ENCODE data around the gene CHIT1.

Gene CHIT1

DNA sequence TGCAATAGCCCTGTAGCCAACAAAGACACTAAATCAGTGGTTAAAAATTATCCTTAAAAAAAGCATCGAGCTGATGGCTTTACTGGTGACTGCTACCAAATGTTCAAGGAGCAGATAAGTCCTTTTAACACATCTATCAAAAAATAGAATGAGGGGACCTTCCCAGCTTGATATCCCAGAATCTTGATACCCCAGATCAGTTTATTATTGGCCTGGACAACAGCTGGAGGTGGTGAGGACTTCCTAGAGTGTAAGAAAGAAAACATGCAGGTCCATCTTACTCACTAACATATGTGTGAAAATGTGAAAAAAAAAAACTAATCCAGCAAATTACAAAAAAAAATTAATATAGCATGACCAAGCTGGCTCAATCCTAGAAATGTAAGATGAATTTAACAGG lies 21.3 kb downstream of the CHIT1 start (continued):
- TF ChIP-seq ESRRG (CRISPR knock-in tag; IDR thresholded peaks at IDR 0.05) (no peak), BACH2 (CRISPR knock-in tag; IDR thresholded peaks at IDR 0.05; ENCODE audit: borderline replicate concordance) (no peak), PPARA (CRISPR knock-in tag; IDR thresholded peaks at IDR 0.05; ENCODE audit: borderline replicate concordance) (no peak), ZFP30 (CRISPR knock-in tag; IDR thresholded peaks at IDR 0.05) (no peak)

GRCh38 chr1:203207751-203208150 lies 21.7 kb downstream of the CHIT1 start:
- TF ChIP-seq, protein P1, sequence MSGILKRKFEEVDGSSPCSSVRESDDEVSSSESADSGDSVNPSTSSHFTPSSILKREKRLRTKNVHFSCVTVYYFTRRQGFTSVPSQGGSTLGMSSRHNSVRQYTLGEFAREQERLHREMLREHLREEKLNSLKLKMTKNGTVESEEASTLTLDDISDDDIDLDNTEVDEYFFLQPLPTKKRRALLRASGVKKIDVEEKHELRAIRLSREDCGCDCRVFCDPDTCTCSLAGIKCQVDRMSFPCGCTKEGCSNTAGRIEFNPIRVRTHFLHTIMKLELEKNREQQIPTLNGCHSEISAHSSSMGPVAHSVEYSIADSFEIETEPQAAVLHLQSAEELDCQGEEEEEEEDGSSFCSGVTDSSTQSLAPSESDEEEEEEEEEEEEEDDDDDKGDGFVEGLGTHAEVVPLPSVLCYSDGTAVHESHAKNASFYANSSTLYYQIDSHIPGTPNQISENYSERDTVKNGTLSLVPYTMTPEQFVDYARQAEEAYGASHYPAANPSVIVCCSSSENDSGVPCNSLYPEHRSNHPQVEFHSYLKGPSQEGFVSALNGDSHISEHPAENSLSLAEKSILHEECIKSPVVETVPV (CRISPR knock-in tag; IDR thresholded peaks at IDR 0.05), result no peak
- TF ChIP-seq POU6F1 (CRISPR knock-in tag; IDR thresholded peaks at IDR 0.05; ENCODE audit: borderline replicate concordance, low read depth), result no peak
- no peak for ATAC-seq

DNA sequence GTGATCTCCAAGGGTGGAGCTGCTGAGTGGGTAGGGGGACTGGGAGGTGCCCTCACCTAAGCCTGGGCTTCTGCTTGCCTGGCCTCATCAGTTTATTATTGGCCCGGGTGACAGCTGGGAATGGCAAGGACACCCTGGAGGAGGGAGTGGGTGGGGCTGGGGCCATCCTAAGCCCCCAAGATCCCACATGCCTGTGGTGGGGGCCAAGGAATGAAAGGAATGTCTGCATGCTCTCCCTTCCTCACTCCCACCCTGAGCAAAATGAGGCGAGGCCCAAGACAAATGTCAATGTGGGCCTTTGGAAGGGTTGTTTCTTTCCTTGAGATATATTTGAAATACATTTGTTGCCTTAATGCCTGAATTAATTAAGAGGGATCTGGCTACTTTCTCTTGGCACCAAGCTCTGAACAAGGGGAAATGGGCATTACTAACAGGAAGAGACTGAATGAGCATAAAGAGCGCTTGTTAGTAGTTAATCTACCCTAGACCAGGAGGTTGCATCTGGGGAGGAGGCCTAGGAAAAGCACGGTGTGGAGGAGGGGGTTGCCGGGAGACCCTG lies 23.3 kb downstream of the CHIT1 start:
- no peak for ATAC-seq
- TF ChIP-seq ARNTL (CRISPR knock-in tag; IDR thresholded peaks at IDR 0.05; ENCODE audit: borderline replicate concordance, low read depth) (no peak), SNAI2 (CRISPR knock-in tag; IDR thresholded peaks at IDR 0.05) (no peak), ISL1 (CRISPR knock-in tag; IDR thresholded peaks at IDR 0.05) (no peak), ZNF565 (CRISPR knock-in tag; conservative IDR thresholded peaks at IDR 0.05; ENCODE audit: low read depth) (no peak), TSHZ2 (CRISPR knock-in tag; IDR thresholded peaks at IDR 0.05) (no peak), TOX (CRISPR knock-in tag; IDR thresholded peaks at IDR 0.05; ENCODE audit: borderline replicate concordance) (no peak), CREB5 (CRISPR knock-in tag; IDR thresholded peaks at IDR 0.05; ENCODE audit: low read depth) (no peak), POU6F1 (CRISPR knock-in tag; IDR thresholded peaks at IDR 0.05; ENCODE audit: borderline replicate concordance, low read depth) (no peak), BACH2 (CRISPR knock-in tag; IDR thresholded peaks at IDR 0.05; ENCODE audit: borderline replicate concordance) (no peak), CSDC2 (CRISPR knock-in tag; IDR thresholded peaks at IDR 0.05) (no peak), ZFP3 (CRISPR knock-in tag; IDR thresholded peaks at IDR 0.05) (no peak), ESRRG (CRISPR knock-in tag; IDR thresholded peaks at IDR 0.05) (no peak), ZC3H10 (CRISPR knock-in tag; IDR thresholded peaks at IDR 0.05) (no peak), ZNF70 (CRISPR knock-in tag; IDR thresholded peaks at IDR 0.05) (no peak), PPARA (CRISPR knock-in tag; IDR thresholded peaks at IDR 0.05; ENCODE audit: borderline replicate concordance) (no peak), ZNF8 (CRISPR knock-in tag; IDR thresholded peaks at IDR 0.05) (no peak)
- TF ChIP-seq, protein P2, sequence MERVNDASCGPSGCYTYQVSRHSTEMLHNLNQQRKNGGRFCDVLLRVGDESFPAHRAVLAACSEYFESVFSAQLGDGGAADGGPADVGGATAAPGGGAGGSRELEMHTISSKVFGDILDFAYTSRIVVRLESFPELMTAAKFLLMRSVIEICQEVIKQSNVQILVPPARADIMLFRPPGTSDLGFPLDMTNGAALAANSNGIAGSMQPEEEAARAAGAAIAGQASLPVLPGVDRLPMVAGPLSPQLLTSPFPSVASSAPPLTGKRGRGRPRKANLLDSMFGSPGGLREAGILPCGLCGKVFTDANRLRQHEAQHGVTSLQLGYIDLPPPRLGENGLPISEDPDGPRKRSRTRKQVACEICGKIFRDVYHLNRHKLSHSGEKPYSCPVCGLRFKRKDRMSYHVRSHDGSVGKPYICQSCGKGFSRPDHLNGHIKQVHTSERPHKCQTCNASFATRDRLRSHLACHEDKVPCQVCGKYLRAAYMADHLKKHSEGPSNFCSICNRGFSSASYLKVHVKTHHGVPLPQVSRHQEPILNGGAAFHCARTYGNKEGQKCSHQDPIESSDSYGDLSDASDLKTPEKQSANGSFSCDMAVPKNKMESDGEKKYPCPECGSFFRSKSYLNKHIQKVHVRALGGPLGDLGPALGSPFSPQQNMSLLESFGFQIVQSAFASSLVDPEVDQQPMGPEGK (CRISPR knock-in tag; IDR thresholded peaks at IDR 0.05; ENCODE audit: borderline replicate concordance), result no peak
